ENCODE data around the gene CTCFL. TPM values are rescaled to one million over a fixed set of nuclear protein-coding genes. Genes with fewer than 3 reads are reported as not detected.

CTCFL gene
- total and polyA plus RNA-seq, 2 of the 13 experiments (the other 11 are each of a cell fraction or from before 2014, with no cell fraction given), result 0.04 TPM; not detected in 1

- no peak for TF ChIP-seq ZNF619 (CRISPR knock-in tag; IDR thresholded peaks at IDR 0.05)
- no peak for TF ChIP-seq PRPF4 (IDR thresholded peaks at IDR 0.05; ENCODE audit: low read depth, low read length, poor library complexity, severe bottlenecking)
- TF ChIP-seq SOX6 (IDR thresholded peaks at IDR 0.05), result no peak
- TF ChIP-seq SOX6 (CRISPR knock-in tag; IDR thresholded peaks at IDR 0.05), result peak; percentile 76
- peak; percentile 87 for TF ChIP-seq IKZF5 (CRISPR knock-in tag; IDR thresholded peaks at IDR 0.05)
- TF ChIP-seq ZNF3 (CRISPR knock-in tag; IDR thresholded peaks at IDR 0.05), result no peak
- TF ChIP-seq ZNF687 (CRISPR knock-in tag; IDR thresholded peaks at IDR 0.05), result peak; percentile 54
- no peak for TF ChIP-seq TCF12 (IDR thresholded peaks at IDR 0.05)
- no peak for TF ChIP-seq TCF12 (CRISPR knock-in tag; IDR thresholded peaks at IDR 0.05)
- peak; percentile 97 for TF ChIP-seq TCF7 (IDR thresholded peaks at IDR 0.05; ENCODE audit: low read depth)
- TF ChIP-seq MNT (IDR thresholded peaks at IDR 0.05), result peak; percentile 56
- TF ChIP-seq ZNF577 (CRISPR knock-in tag; IDR thresholded peaks at IDR 0.05; ENCODE audit: borderline replicate concordance, low read depth), result no peak
- TF ChIP-seq ZNF567 (CRISPR knock-in tag; IDR thresholded peaks at IDR 0.05; ENCODE audit: borderline replicate concordance), result no peak
- no peak for TF ChIP-seq ZNF704 (CRISPR knock-in tag; IDR thresholded peaks at IDR 0.05; ENCODE audit: borderline replicate concordance)
- no peak for TF ChIP-seq SETDB1 (CRISPR knock-in tag; IDR thresholded peaks at IDR 0.05; ENCODE audit: borderline replicate concordance)
- TF ChIP-seq MAX (IDR thresholded peaks at IDR 0.05), result peak; percentile 90
- TF ChIP-seq MLLT10 (CRISPR knock-in tag; IDR thresholded peaks at IDR 0.05), result no peak
- TF ChIP-seq ZBTB8A (CRISPR knock-in tag; IDR thresholded peaks at IDR 0.05; ENCODE audit: borderline replicate concordance, low read depth), result no peak
- peak; percentile 42; the same call in 1 of the 2 replicates for TF ChIP-seq TFE3 (CRISPR knock-in tag; IDR thresholded peaks at IDR 0.05)
Observed at GRCh38 chr20:57546956-57547649, 22.2 kb upstream of the CTCFL start (continued).
